H1 (cell line): ENCODE data around the gene ANKRD60. TPM values are rescaled to one million over a fixed set of nuclear protein-coding genes. Genes with fewer than 3 reads are reported as not detected.

Experiments
- CHD7 ChIP-seq: fragments of 300-600 bp; sonication (generic); IDR thresholded peaks from 2 replicates; pipeline ENCODE4 v1.7.1; 2012; ENCODE audit warnings: low read length, moderate library complexity, mild to moderate bottlenecking, inconsistent platforms; ENCODE audit not compliant: insufficient replicate concordance
- HDAC6 ChIP-seq: IDR thresholded peaks from one replicate; pipeline ENCODE4 v1.7.1; 2012; ENCODE audit warnings: low read depth, mild to moderate bottlenecking, inconsistent platforms, low read length, moderate library complexity
- NANOG ChIP-seq: IDR thresholded peaks from 2 replicates; pipeline ENCODE4 v1.6.1; 2011; ENCODE audit warnings: low read length, low read depth, mild to moderate bottlenecking, inconsistent platforms; ENCODE audit not compliant: insufficient read depth, poor library complexity, severe bottlenecking
- POLR2AphosphoS5 ChIP-seq: IDR thresholded peaks from 2 replicates; pipeline ENCODE4 v1.6.1; 2011; ENCODE audit warnings: low read depth, low read length
- SIRT6 ChIP-seq: IDR thresholded peaks from one replicate; pipeline ENCODE4 v1.7.1; 2012; ENCODE audit warnings: low read length, inconsistent platforms
- TBP ChIP-seq: IDR thresholded peaks from 2 replicates; pipeline ENCODE4 v1.6.1; 2011; ENCODE audit warnings: low read depth, low read length, improper control_type of control experiment
- polyA plus RNA-seq, 7 experiments: library from polyadenylated mRNA; depleted of rRNA in 3 of 7; stranded (reverse) in 5 of 7; unstranded in 2 of 7; fragments of >200 nt in 5 of 7; fragments of 200-250 nt in 2 of 7; gene quantifications; 1 replicate in 5 of 7; 2 replicates in 1 of 7; 4 replicates in 1 of 7; pipeline versions ENCODE4 v1.2.1 to v1.2.3, GENCODE V29; 2011 to 2013; ENCODE audit warnings: missing spikeins in 2 of 7, mixed read lengths in 2 of 7
- total RNA-seq: library from RNA; stranded (reverse); fragmentation: NEBNext Ultra II Directional; extraction: Animal tissue kit (Norgen Biotek cat#: 25700); gene quantifications from 2 replicates; pipeline ENCODE4 v1.2.1, GENCODE V29; 2021

The ANKRD60 gene
- total and polyA plus RNA-seq, 2 of the 8 experiments (the other 6 are each of a cell fraction or from before 2014, with no cell fraction given), result not detected

DNA sequence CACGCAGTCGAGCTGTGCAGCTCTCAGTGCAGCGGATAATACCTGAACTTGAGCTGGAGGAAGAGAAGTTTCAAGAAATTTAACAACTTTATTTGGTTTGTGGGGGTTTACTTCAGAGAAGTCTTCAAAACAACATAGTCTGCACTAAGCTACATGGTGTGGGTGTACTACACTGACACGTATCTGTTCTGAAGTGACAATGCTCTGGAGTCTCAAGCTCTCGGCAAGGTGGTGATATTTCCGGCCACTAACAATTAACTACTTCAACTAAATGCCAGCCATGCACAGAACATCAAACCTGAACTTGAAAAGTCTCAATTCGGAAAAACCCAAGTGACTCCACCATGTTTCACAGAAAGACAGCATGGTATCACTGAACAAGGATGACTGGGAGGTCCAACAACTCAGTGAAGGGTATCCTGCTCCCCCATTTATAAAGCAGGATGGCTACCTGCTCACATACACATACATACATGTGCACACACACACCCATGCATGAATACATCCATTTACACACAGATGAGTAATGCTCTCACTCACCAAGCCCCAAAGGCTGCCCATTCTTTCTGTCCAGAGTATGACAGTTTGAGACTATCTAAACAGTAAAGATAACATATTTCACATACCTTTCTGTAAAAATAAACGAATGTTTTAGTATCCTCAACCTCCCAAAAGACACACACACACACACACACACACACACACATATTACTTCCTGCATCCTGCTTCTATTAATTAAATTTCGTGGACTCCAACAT, 15.4 kb upstream of the ANKRD60 start (continued):
- TF ChIP-seq CHD7, result no peak
- TF ChIP-seq NANOG, result no peak
- TF ChIP-seq TBP, result no peak
- no peak for TF ChIP-seq POLR2AphosphoS5
- TF ChIP-seq SIRT6, result no peak
- no peak for TF ChIP-seq HDAC6
